ENCODE results near the gene ARID5B.

ARID5B gene

DNA sequence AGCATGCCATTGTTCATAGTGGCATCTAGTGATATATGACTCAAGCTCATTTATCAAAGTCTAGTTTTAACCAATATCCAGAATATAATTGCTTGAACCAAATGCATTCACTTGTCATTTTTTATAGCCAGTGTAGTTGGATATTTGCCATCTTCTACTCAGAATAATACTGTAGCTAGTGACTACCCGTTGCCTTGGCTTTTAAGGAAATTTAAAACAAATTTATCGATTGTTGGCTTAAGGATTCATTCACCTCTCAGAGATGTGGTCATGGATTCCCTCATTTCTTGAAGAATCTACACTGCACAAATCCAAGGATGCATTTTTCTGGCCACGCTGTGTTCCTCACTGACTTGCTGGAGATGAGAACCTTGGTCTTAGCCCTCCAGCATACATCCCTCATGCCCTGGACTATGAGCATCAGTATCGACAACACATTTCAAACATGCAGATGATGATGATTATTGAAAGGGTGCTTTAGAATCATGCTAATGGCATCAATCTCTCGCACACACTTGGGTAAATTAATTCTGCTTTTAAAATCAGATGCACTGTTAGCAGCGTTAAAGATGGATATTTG is 8.8 kb downstream of the ARID5B start:
- Histone ChIP-seq H3K36me3 (no peaks in the 10 kb centered on the region), H3K9me3 (ENCODE audit: severe bottlenecking) (no peaks in the 10 kb centered on the region), H3K27me3 (ENCODE audit: insufficient read depth, low read depth, severe bottlenecking) (no peaks in the 10 kb centered on the region), H3K27ac (no peak overlapping the region), H3K4me3 (ENCODE audit: low read depth, low read length) (no peak overlapping the region)
- TF ChIP-seq, protein P1, sequence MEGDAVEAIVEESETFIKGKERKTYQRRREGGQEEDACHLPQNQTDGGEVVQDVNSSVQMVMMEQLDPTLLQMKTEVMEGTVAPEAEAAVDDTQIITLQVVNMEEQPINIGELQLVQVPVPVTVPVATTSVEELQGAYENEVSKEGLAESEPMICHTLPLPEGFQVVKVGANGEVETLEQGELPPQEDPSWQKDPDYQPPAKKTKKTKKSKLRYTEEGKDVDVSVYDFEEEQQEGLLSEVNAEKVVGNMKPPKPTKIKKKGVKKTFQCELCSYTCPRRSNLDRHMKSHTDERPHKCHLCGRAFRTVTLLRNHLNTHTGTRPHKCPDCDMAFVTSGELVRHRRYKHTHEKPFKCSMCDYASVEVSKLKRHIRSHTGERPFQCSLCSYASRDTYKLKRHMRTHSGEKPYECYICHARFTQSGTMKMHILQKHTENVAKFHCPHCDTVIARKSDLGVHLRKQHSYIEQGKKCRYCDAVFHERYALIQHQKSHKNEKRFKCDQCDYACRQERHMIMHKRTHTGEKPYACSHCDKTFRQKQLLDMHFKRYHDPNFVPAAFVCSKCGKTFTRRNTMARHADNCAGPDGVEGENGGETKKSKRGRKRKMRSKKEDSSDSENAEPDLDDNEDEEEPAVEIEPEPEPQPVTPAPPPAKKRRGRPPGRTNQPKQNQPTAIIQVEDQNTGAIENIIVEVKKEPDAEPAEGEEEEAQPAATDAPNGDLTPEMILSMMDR (IDR thresholded peaks at IDR 0.05; ENCODE audit: low read depth, low read length) = no peak
- DNase-seq = no peak

DNA sequence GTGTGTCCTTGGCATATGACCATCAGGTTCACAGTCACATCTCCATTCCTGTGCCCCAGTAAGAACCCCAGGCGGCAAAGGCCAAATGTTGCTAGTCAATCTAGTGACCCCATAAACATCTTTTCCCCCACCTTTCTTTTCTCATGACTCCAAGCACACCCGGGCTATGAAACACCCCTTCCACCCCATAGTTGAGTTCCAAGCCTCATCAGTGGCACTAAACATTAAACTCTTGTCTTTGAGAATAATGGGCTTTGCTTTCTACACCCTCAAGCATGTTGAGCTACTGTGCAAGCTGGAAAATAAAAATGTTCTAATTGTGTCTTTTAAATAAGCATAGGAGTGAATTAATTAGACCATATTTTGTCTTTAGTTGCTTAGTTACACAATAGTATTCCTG is 9.4 kb downstream of the ARID5B start:
- TF ChIP-seq, protein P1 (IDR thresholded peaks at IDR 0.05; ENCODE audit: low read depth, low read length) = no peak
- no peaks in the 10 kb centered on the region for H3K9me3 ChIP-seq (ENCODE audit: severe bottlenecking)
- no peak overlapping the region for H3K27ac ChIP-seq

DNA sequence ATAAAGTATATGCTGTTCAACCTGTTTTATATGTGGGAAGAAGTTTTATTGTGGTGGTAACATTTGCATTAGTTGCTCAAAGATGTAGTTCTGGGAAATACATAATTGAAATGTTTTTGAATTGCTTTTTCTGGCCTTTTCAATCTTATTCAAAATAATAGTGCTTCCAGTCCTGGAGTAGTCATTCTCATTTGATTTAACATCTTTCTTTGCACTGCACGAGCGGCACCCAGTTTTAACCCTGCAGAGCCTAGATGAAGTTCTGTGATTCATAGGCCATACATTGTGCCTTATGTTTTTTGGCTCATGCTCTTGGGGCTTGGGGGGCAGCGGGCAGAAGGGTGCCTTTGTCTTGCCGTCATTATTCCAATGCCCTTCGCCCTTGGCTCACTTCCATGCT is 9.9 kb downstream of the ARID5B start:
- Histone ChIP-seq H3K9me3 (ENCODE audit: severe bottlenecking) (no peaks in the 10 kb centered on the region), H3K27ac (no peak overlapping the region), H3K36me3 (no peaks in the 10 kb centered on the region), H3K4me3 (ENCODE audit: low read depth, low read length) (no peak overlapping the region), H3K27me3 (ENCODE audit: insufficient read depth, low read depth, severe bottlenecking) (no peaks in the 10 kb centered on the region)
- no peak for DNase-seq
- TF ChIP-seq, protein P1 (IDR thresholded peaks at IDR 0.05; ENCODE audit: low read depth, low read length) = no peak

More for the DNA sequence above, 9.4 kb downstream of the ARID5B start:
- no peaks in the 10 kb centered on the region for H3K27me3 ChIP-seq (ENCODE audit: insufficient read depth, low read depth, severe bottlenecking)
- H3K36me3 ChIP-seq = no peaks in the 10 kb centered on the region
- no peak for DNase-seq
- H3K4me3 ChIP-seq (ENCODE audit: low read depth, low read length) = no peak overlapping the region

DNA sequence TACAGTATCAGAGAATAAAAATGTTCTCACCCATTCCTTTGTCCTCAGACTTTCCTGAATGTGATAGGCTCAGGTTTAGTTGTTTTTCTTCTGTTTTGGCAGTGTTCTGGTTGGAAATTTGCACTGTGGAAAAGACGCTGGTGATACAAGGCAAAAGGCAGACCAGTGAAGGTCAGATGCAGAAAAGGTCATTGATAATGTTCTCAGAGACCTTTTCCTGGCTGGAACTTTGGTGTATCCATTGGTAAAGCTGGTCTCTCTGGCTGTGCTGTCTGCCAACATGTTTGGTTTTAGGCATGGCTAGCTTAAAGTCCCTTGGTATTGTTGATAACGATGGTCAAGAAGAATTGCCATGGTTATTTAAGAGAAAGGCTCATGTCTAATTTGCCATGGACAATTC is 11.5 kb downstream of the ARID5B start:
- TF ChIP-seq, protein P1 (IDR thresholded peaks at IDR 0.05; ENCODE audit: low read depth, low read length) = no peak
- Histone ChIP-seq H3K4me3 (ENCODE audit: low read depth, low read length) (no peak overlapping the region), H3K9me3 (ENCODE audit: severe bottlenecking) (no peaks in the 10 kb centered on the region), H3K36me3 (no peaks in the 10 kb centered on the region), H3K27me3 (ENCODE audit: insufficient read depth, low read depth, severe bottlenecking) (no peaks in the 10 kb centered on the region), H3K27ac (no peak overlapping the region)
- DNase-seq = no peak

DNA sequence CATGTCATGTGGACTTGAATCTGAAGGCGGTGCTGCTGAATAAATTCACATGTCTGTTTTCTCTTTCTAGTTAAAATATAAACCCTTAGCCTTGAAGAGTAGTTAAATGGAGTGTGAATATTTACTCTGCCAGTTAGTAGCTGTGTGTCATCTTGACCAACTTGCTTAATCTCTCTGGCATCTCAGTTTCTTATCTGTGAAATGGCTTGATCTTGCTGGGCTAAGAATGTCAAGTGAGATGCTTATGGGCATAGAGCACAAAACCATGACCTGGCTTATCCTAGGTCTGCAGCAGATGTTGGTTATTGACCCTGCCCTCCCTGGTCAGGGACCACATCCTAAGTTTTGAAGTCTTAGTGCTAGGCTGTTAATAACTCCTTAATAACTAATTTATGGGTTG is 16.6 kb downstream of the ARID5B start:
- Histone ChIP-seq H3K27me3 (ENCODE audit: insufficient read depth, low read depth, severe bottlenecking) (no peaks in the 10 kb centered on the region), H3K27ac (no peak overlapping the region), H3K4me3 (ENCODE audit: low read depth, low read length) (no peak overlapping the region), H3K36me3 (no peaks in the 10 kb centered on the region), H3K9me3 (ENCODE audit: severe bottlenecking) (no peaks in the 10 kb centered on the region)
- DNase-seq = no peak
- TF ChIP-seq, protein P1 (IDR thresholded peaks at IDR 0.05; ENCODE audit: low read depth, low read length) = no peak

DNA sequence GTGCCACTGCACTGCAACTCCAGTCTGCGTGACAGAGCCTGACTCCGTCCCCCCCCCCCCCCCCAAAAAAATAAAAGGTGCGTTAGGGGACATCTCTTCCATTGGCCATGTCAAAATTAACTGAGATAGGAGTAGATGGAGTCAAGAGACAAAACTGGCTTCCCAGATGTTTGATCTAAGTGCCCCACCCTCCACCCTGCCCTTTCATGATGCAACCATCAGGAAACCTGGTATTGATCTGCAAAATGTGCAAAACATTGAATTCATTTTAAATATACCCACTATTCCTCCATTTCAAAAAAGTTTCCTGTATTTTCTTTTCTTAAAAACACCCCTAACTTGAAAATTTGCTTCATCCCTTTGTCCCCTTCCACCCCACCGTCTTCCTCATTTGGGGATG is 17.5 kb downstream of the ARID5B start:
- TF ChIP-seq, protein P1 (IDR thresholded peaks at IDR 0.05; ENCODE audit: low read depth, low read length) = no peak
- Histone ChIP-seq H3K36me3 (no peaks in the 10 kb centered on the region), H3K27ac (no peak overlapping the region), H3K4me3 (ENCODE audit: low read depth, low read length) (no peak overlapping the region), H3K27me3 (ENCODE audit: insufficient read depth, low read depth, severe bottlenecking) (no peaks in the 10 kb centered on the region), H3K9me3 (ENCODE audit: severe bottlenecking) (no peaks in the 10 kb centered on the region)
- DNase-seq = no peak

Data from WERI-Rb-1 (cell line).